SK-N-MC (cell line): Measurements from ENCODE around the gene NUAK1.

Source experiments
- EZH2 ChIP-seq: fragments of 200-600 bp; sonication (generic); IDR thresholded peaks from one replicate; pipeline ENCODE4 v1.6.1; 2017; ENCODE audit warnings: antibody characterized with exemption
- FOXP2 ChIP-seq: optimal IDR thresholded peaks from 2 replicates; pipeline ENCODE3; 2011; ENCODE audit warnings: mild to moderate bottlenecking, moderate library complexity; ENCODE audit not compliant: insufficient read depth; ENCODE audit errors: extremely low read length, control extremely low read depth
- POLR2AphosphoS5 ChIP-seq: IDR thresholded peaks from 2 replicates; pipeline ENCODE4 v1.6.1; 2012; ENCODE audit warnings: mild to moderate bottlenecking, low read depth, low read length, borderline replicate concordance

- TF ChIP-seq POLR2AphosphoS5 (no peak), EZH2 (no peak), FOXP2 (no peak)
Observed at GRCh38 chr12:106020736-106021135, 118.0 kb downstream of the NUAK1 start.
